Endothelial cell of umbilical vein (primary cell): ENCODE results near the gene SRGAP1. TPM values are rescaled to one million over a fixed set of nuclear protein-coding genes. Genes with fewer than 3 reads are reported as not detected.

ENCODE experiments used
- BruUV-seq: library from RNA; stranded (reverse); fragments of 400-500 nt; replicated peaks from 2 replicates; lab custom pipeline; 2021; lab: Mats Ljungman, UMichigan
- CTCF ChIA-PET: fragments of 300-600, 350-600 bp; sonication (Branson Sonifier 250); formaldehyde crosslinking; loops from one replicate; lab custom pipeline; 2021; ENCODE audit warnings: antibody characterized with exemption, inconsistent platforms; lab: Charles Lee
- POLR2A ChIA-PET: fragments of 300-600, 350-600 bp; sonication (Branson Sonifier 250); formaldehyde crosslinking; loops from one replicate; lab custom pipeline; 2021; ENCODE audit warnings: antibody characterized with exemption, inconsistent platforms; lab: Charles Lee
- DNase-seq: peaks from one replicate; pipeline ENCODE4 v3.0.0-alpha.2; 2011; ENCODE audit warnings: low read depth, low spot score
- FAIRE-seq: peaks from 2 replicates; lab custom pipeline; 2011; peaks lifted over from hg19 to GRCh38; lab: Jason Lieb, UNC
- H2AFZ ChIP-seq: 2 replicates; pipeline ENCODE4 v1.6.0; 2012; ENCODE audit warnings: low read depth, low read length, control low read depth, inconsistent platforms
- H3K27ac ChIP-seq: 2 replicates; pipeline ENCODE4 v1.5.1; 2011; ENCODE audit warnings: low read depth, mild to moderate bottlenecking, control low read depth, low read length, moderate library complexity; ENCODE audit not compliant: insufficient read depth
- H3K27me3 ChIP-seq, 2 experiments: 2 replicates each; pipeline versions ENCODE4 v1.6.0 to v1.6.1; 2011; ENCODE audit warnings: low read length in 2 of 2, mixed read lengths in 1 of 2; ENCODE audit not compliant: control insufficient read depth in 2 of 2, insufficient read depth in 2 of 2
- H3K36me3 ChIP-seq, 2 experiments: 2 replicates in 1 of 2; 3 replicates in 1 of 2; pipeline ENCODE4 v1.5.1; 2011; ENCODE audit warnings: low read length in 2 of 2, mild to moderate bottlenecking in 1 of 2, moderate library complexity in 1 of 2; ENCODE audit not compliant: control insufficient read depth in 2 of 2, insufficient read depth in 2 of 2; ENCODE audit errors: extremely low read depth in 1 of 2
- H3K4me1 ChIP-seq: 3 replicates; pipeline ENCODE4 v1.5.1; 2011; ENCODE audit warnings: mild to moderate bottlenecking, low read length; ENCODE audit not compliant: control insufficient read depth, insufficient read depth; ENCODE audit errors: extremely low read depth
- H3K4me2 ChIP-seq: 2 replicates; pipeline ENCODE4 v1.6.1; 2011; ENCODE audit warnings: low read length, control low read depth, mixed read lengths; ENCODE audit not compliant: insufficient read depth
- H3K4me3 ChIP-seq, 3 experiments: fragments of 200-600 bp in 1 of 3; sonication (generic), shearing (Covaris generic) in 1 of 3; replicated peaks in 1 of 3; 2 replicates each; pipeline ENCODE4 v1.5.1; 2011 to 2016; ENCODE audit warnings: control low read depth in 3 of 3, low read length in 3 of 3, mild to moderate bottlenecking in 2 of 3, inconsistent platforms in 1 of 3, low read depth in 1 of 3, moderate library complexity in 1 of 3; ENCODE audit not compliant: insufficient read depth in 1 of 3
- H3K79me2 ChIP-seq: 2 replicates; pipeline ENCODE4 v1.6.0; 2012; ENCODE audit warnings: low read length, inconsistent platforms; ENCODE audit not compliant: control insufficient read depth, insufficient read depth
- H3K9ac ChIP-seq: replicated peaks from 2 replicates; pipeline ENCODE3; 2011; ENCODE audit warnings: low read length, control low read depth; ENCODE audit not compliant: insufficient read depth; ENCODE audit errors: extremely low read depth
- H3K9me1 ChIP-seq: replicated peaks from 3 replicates; pipeline ENCODE4 v1.6.0; 2011; ENCODE audit warnings: mild to moderate bottlenecking, low read length; ENCODE audit not compliant: control insufficient read depth, insufficient read depth; ENCODE audit errors: extremely low read depth
- H3K9me3 ChIP-seq: replicated peaks from 2 replicates; pipeline ENCODE4 v1.5.1; 2012; ENCODE audit warnings: low read length, inconsistent platforms; ENCODE audit not compliant: control insufficient read depth, insufficient read depth
- H4K20me1 ChIP-seq: replicated peaks from 2 replicates; pipeline ENCODE3; 2011; ENCODE audit warnings: mild to moderate bottlenecking, low read length; ENCODE audit not compliant: control insufficient read depth, insufficient read depth; ENCODE audit errors: extremely low read depth
- CTCF ChIP-seq, 2 donors: IDR thresholded peaks; 1 replicate in 1 of 2; 2 replicates in 1 of 2; pipeline ENCODE4 v1.5.1; 2011; ENCODE audit warnings: low read length in 2 of 2, mild to moderate bottlenecking in 2 of 2, moderate library complexity in 2 of 2, control low read depth in 1 of 2, inconsistent platforms in 1 of 2, low read depth in 1 of 2; ENCODE audit not compliant: insufficient read depth in 1 of 2; ENCODE audit errors: extremely low read depth in 1 of 2
- EZH2 ChIP-seq: IDR thresholded peaks from 2 replicates; pipeline ENCODE4 v1.6.1; 2012; ENCODE audit warnings: borderline replicate concordance, low read depth, mild to moderate bottlenecking, moderate library complexity, low read length, inconsistent platforms; ENCODE audit not compliant: severe bottlenecking
- FOS ChIP-seq: IDR thresholded peaks from 2 replicates; pipeline ENCODE4 v1.6.1; 2011; ENCODE audit warnings: mild to moderate bottlenecking, low read length, moderate library complexity, borderline replicate concordance; ENCODE audit not compliant: insufficient read depth
- GATA2 ChIP-seq: IDR thresholded peaks from 2 replicates; pipeline ENCODE4 v1.7.0; 2011; ENCODE audit warnings: low read depth, mild to moderate bottlenecking, moderate library complexity, mixed read lengths, low read length; ENCODE audit not compliant: insufficient read length, insufficient read depth
- JUN ChIP-seq: IDR thresholded peaks from 2 replicates; pipeline ENCODE4 v1.6.1; 2011; ENCODE audit warnings: borderline replicate concordance, low read depth; ENCODE audit not compliant: insufficient read length, insufficient read depth
- MAX ChIP-seq: IDR thresholded peaks from 2 replicates; pipeline ENCODE4 v1.6.1; 2011; ENCODE audit not compliant: insufficient read depth, insufficient read length
- MYC ChIP-seq: IDR thresholded peaks from one replicate; pipeline ENCODE4 v1.6.1; 2011; ENCODE audit warnings: mild to moderate bottlenecking, low read depth, low read length
- POLR2A ChIP-seq: IDR thresholded peaks from 2 replicates; pipeline ENCODE4 v1.6.1; 2012; ENCODE audit warnings: low read depth, mild to moderate bottlenecking, control low read depth, low read length
- POLR2AphosphoS5 ChIP-seq: IDR thresholded peaks from 2 replicates; pipeline ENCODE4 v1.6.1; 2012; ENCODE audit warnings: low read depth, mild to moderate bottlenecking, control low read depth, low read length, moderate library complexity; ENCODE audit not compliant: insufficient read depth
- dilution Hi-C: fragments of 300-500 bp; cut with MboI; formaldehyde crosslinking; loops from one replicate; pipeline ENCODE4 v1.15.0; 2019; ENCODE audit warnings: low sequenced_read_pairs; ENCODE audit not compliant: extremely low pct_ligation_motif_present
- intact Hi-C: fragments of 100-400 bp; cut with micrococcal nuclease; formaldehyde crosslinking; loops from one replicate; pipeline ENCODE4 v1.10.0; 2022
- polyA plus RNA-seq, 4 experiments: library from polyadenylated mRNA; depleted of rRNA in 3 of 4; stranded (reverse) in 3 of 4; unstranded in 1 of 4; fragments of >200 nt; gene quantifications; 2 replicates each; pipeline versions ENCODE4 v1.2.1 to v1.2.3, GENCODE V29; 2011 to 2012; ENCODE audit warnings: missing spikeins in 1 of 4
- total RNA-seq: library from RNA; stranded (reverse); gene quantifications from 2 replicates; pipeline ENCODE4 v1.2.3, GENCODE V29; 2021

Gene SRGAP1
- total and polyA plus RNA-seq, 2 donors (not counting 3 experiments of a cell fraction or from before 2014, with no cell fraction given): 4.9 to 16.3 TPM

GRCh38 chr12:63942464-63943241, 98.2 kb downstream of the SRGAP1 start:
- no peaks in the 10 kb centered on the region for H3K36me3 ChIP-seq
- H3K4me1 ChIP-seq: peaks cover 14% of the 10 kb centered on the region
- no peak overlapping the region for H3K4me2 ChIP-seq
- ChIA-PET CTCF (interaction anchor here (0.6 kb wide), 1 partner anchor 68 kb away, joined by 3 read pairs; no protein-coding TSS in a partner anchor), POLR2A (no interaction called here)
- H2AFZ ChIP-seq: no peak overlapping the region
- intact Hi-C loops: no loop called here
- DNase-seq: no peak
- TF ChIP-seq CTCF (IDR thresholded peaks at IDR 0.05; ENCODE audit: extremely low read depth in 1 of 2, insufficient read depth in 1 of 2, low read depth in 1 of 2, low read length in 2 of 2): no peak
- no peak for TF ChIP-seq JUN
- no peak for TF ChIP-seq EZH2
- TF ChIP-seq MYC: no peak
- TF ChIP-seq GATA2: no peak
- no peak for TF ChIP-seq POLR2A
- no peak for TF ChIP-seq POLR2AphosphoS5
- TF ChIP-seq FOS: no peak
- no peak for TF ChIP-seq MAX
- no peaks in the 10 kb centered on the region for H4K20me1 ChIP-seq
- no peaks in the 10 kb centered on the region for H3K27me3 ChIP-seq
- dilution Hi-C loops: no loop called here
- no peak overlapping the region for H3K9ac ChIP-seq
- no peaks in the 10 kb centered on the region for H3K79me2 ChIP-seq
- H3K9me1 ChIP-seq: peaks cover 2% of the 10 kb centered on the region
- no TSS peak for BruUV-seq
- H3K9me3 ChIP-seq: no peaks in the 10 kb centered on the region
- no peak overlapping the region for H3K27ac ChIP-seq
- no peak overlapping the region for H3K4me3 ChIP-seq
- FAIRE-seq: no peak
